ENCODE results near the gene KCNIP2.

Gene KCNIP2

GRCh38 chr10:101851411-101852116 is 8.0 kb upstream of the KCNIP2 start:
- DNase-seq = no peak

- DNase-seq = no peak
These were observed 7.1 kb upstream of the KCNIP2 start for GRCh38 chr10:101850749-101851148.

GRCh38 chr10:101848894-101849351 is 5.3 kb upstream of the KCNIP2 start:
- no peak for DNase-seq

GRCh38 chr10:101848408-101848807 is 4.8 kb upstream of the KCNIP2 start:
- no peak for DNase-seq

GRCh38 chr10:101845893-101846292 is 2.3 kb upstream of the KCNIP2 start:
- no peak for DNase-seq

- no peak for DNase-seq
These were observed 1.8 kb downstream of the KCNIP2 start for GRCh38 chr10:101841826-101842225.

- peak; percentile 48 for DNase-seq
These were observed 2.7 kb downstream of the KCNIP2 start for GRCh38 chr10:101840741-101841453.

- no peak for DNase-seq
These were observed 3.4 kb downstream of the KCNIP2 start for GRCh38 chr10:101840102-101840684.

GRCh38 chr10:101839416-101840063 is 4.1 kb downstream of the KCNIP2 start:
- peak; percentile 45 for DNase-seq

GRCh38 chr10:101839002-101839401 is 4.6 kb downstream of the KCNIP2 start:
- no peak for DNase-seq

- no peak for DNase-seq
These were observed 5.1 kb downstream of the KCNIP2 start for GRCh38 chr10:101838416-101838970.

- DNase-seq = no peak
These were observed 5.9 kb downstream of the KCNIP2 start for GRCh38 chr10:101837748-101838147.

- no peak for DNase-seq
These were observed 8.2 kb downstream of the KCNIP2 start for GRCh38 chr10:101835362-101835761.

GRCh38 chr10:101834341-101834740 is 9.3 kb downstream of the KCNIP2 start:
- no peak for DNase-seq

- DNase-seq = no peak
These were observed 10.1 kb downstream of the KCNIP2 start for GRCh38 chr10:101833466-101833865.

- no peak for DNase-seq
These were observed 11.3 kb downstream of the KCNIP2 start for GRCh38 chr10:101832325-101832771.

- DNase-seq = no peak
These were observed 12.3 kb downstream of the KCNIP2 start for GRCh38 chr10:101831169-101831811.

GRCh38 chr10:101830322-101831168 is 13.1 kb downstream of the KCNIP2 start:
- peak; percentile 97 for DNase-seq

- peak; percentile 57 for DNase-seq
These were observed 13.9 kb downstream of the KCNIP2 start for GRCh38 chr10:101829561-101830315.

- no peak for DNase-seq
These were observed 14.6 kb downstream of the KCNIP2 start for GRCh38 chr10:101828766-101829551.
